Upper lobe of left lung (tissue), 6 donors: ENCODE measurements around the gene DGKI. TPM values are rescaled to one million over a fixed set of nuclear protein-coding genes. Genes with fewer than 3 reads are reported as not detected.
"Not testable (repeated sequence)": the region's sequence is repeated elsewhere in the genome, so short reads cannot be mapped to it uniquely, and the experiment has no call there.

Experiments
- ATAC-seq, 2 donors: fragments of 200-7000 bp; cut with Tn5 transposase; one replicate each; pipeline ENCODE4 v1.9.1; 2022; ENCODE audit warnings: mild to moderate bottlenecking in 2 of 2, moderate library complexity in 2 of 2; ENCODE audit not compliant: low FRiP score in 2 of 2
- DNase-seq, 2 donors: peaks; one replicate each; pipeline ENCODE4 v3.0.0-alpha.2; 2019 to 2020
- H3K27ac ChIP-seq, 4 donors: fragments of 200-600 bp; sonication (generic); one replicate each; pipeline ENCODE4 v1.5.1; 2016 to 2019
- H3K27me3 ChIP-seq, 4 donors: fragments of 200-600 bp; sonication (generic); one replicate each; pipeline ENCODE4 v1.5.1; 2017 to 2019
- H3K36me3 ChIP-seq, 4 donors: fragments of 200-600 bp; sonication (generic); one replicate each; pipeline ENCODE4 v1.5.1; 2016 to 2019
- H3K4me1 ChIP-seq, 4 donors: fragments of 200-600 bp; sonication (generic); one replicate each; pipeline ENCODE4 v1.5.1; 2018 to 2019
- H3K4me3 ChIP-seq, 4 donors: fragments of 200-600 bp; sonication (generic); one replicate each; pipeline ENCODE4 v1.5.1; 2017 to 2019; ENCODE audit warnings: mild to moderate bottlenecking in 2 of 4, moderate library complexity in 1 of 4
- H3K9me3 ChIP-seq, 4 donors: fragments of 200-600 bp; sonication (generic); one replicate each; pipeline ENCODE4 v1.5.1; 2018 to 2019
- EP300 ChIP-seq, 4 donors: sonication (generic); formaldehyde crosslinking; IDR thresholded peaks; one replicate each; pipeline ENCODE4 v1.5.1; 2017; ENCODE audit warnings: antibody characterized with exemption in 4 of 4, control low read depth in 2 of 4
- POLR2A ChIP-seq, 4 donors: fragments of 450-650 bp; IDR thresholded peaks; one replicate each; pipeline ENCODE4 v1.5.1; 2016 to 2017; ENCODE audit warnings: antibody characterized with exemption in 4 of 4, mild to moderate bottlenecking in 2 of 4
- POLR2AphosphoS5 ChIP-seq, 2 donors: sonication (generic); formaldehyde crosslinking; IDR thresholded peaks; one replicate each; pipeline ENCODE4 v1.5.1; 2017; ENCODE audit warnings: antibody characterized with exemption in 2 of 2
- WGBS, 2 donors: methylation state at CpG; one replicate each; pipeline ENCODE4 v1.1.5; 2017 to 2018; 5-methylcytosine and 5-hydroxymethylcytosine counted together
- total RNA-seq, 6 donors: library from RNA; depleted of rRNA in 4 of 6; stranded (reverse); fragments of >200 nt in 4 of 6; gene quantifications; one replicate each; pipeline versions ENCODE4 v1.1.0 to v1.2.1, GENCODE V29; 2016 to 2021
- TF ChIP-seq, protein P1 (sequence below), 6 experiments: fragments of 450-650 bp in 4 of 6; fragments of 200-600 bp in 2 of 6; sonication (generic) in 2 of 6; IDR thresholded peaks; one replicate each; pipeline ENCODE4 v1.5.1; 2016 to 2019; ENCODE audit warnings: antibody characterized with exemption in 6 of 6
- donor health status: DM: no; HTN: no; CAD: no; lungs with moderate emphysema.
- donor health status: DM: no; HTN: yes; CAD: no; lungs with severe emphysema.

DGKI gene
- total RNA-seq, 6 donors from 2014 or later, result under 0.01 to 4.5 (median 0.34) TPM; not detected in 1

DNA sequence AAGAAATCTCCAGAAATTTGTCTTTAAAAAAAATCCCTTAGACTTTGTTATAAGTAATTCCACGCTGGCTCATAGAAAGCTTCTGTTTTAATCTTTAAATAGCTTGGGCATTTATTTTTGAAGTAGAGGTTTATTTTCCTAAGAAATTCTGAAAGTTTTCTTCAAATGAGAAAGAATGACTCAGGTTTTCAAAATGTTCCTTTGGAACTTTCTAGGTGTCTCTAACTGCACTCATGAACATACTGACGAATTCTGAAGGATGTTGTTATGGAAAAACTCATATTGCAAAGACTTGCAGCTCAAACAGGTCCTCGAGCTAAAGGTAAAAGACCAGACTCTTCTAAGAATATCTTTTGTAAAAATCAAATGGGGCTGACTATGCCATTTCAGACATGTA, 10.7 kb downstream of the DGKI start:
- H3K27me3 ChIP-seq, result no peaks in the 10 kb centered on the region
- no peak for DNase-seq
- H3K36me3 ChIP-seq, result no peaks in the 10 kb centered on the region
- TF ChIP-seq POLR2AphosphoS5 (IDR thresholded peaks at IDR 0.05) (no peak), EP300 (IDR thresholded peaks at IDR 0.05) (no peak), POLR2A (IDR thresholded peaks at IDR 0.05) (no peak)
- TF ChIP-seq, protein P1, sequence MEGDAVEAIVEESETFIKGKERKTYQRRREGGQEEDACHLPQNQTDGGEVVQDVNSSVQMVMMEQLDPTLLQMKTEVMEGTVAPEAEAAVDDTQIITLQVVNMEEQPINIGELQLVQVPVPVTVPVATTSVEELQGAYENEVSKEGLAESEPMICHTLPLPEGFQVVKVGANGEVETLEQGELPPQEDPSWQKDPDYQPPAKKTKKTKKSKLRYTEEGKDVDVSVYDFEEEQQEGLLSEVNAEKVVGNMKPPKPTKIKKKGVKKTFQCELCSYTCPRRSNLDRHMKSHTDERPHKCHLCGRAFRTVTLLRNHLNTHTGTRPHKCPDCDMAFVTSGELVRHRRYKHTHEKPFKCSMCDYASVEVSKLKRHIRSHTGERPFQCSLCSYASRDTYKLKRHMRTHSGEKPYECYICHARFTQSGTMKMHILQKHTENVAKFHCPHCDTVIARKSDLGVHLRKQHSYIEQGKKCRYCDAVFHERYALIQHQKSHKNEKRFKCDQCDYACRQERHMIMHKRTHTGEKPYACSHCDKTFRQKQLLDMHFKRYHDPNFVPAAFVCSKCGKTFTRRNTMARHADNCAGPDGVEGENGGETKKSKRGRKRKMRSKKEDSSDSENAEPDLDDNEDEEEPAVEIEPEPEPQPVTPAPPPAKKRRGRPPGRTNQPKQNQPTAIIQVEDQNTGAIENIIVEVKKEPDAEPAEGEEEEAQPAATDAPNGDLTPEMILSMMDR (IDR thresholded peaks at IDR 0.05), result no peak
- no peak overlapping the region for H3K27ac ChIP-seq
- WGBS, 2 donors, result 87 to 90% methylated on average over 3 of the region's 3 CpGs
- H3K4me3 ChIP-seq, result no peak overlapping the region
- ATAC-seq, result no peak
- H3K9me3 ChIP-seq, result peaks cover 2 to 19% (median 14%) of the 10 kb centered on the region in 4 donors
- H3K4me1 ChIP-seq, result no peaks in the 10 kb centered on the region

DNA sequence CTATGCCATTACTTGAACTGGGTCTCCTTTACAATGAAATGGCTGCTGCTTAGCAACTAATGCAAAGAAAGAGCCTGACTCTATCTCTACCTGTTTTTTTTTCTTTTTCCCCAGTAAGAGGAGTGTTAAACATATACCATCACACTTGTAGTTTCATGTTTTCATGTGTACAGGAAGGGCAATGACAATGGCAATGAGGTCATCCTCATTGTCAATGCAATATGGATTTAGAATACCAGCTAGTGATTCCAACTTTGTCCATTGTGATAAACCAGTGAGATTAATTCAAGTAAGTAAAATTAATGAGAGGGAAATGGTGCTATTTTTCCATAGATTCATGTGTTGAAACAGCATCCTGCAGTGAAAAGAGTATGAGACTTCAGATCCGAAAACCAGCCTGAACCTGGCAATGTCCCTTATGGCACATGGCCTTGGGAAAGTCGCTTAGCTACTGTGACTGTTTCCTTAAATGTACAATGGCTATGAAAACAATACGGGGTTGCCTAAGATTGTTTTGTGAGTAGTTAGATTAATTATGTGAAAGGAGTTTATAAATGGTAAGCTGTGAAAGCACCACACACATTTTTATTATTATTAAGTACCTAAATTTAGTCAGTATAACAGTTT, 11.2 kb downstream of the DGKI start:
- no peak for TF ChIP-seq EP300 (IDR thresholded peaks at IDR 0.05)
- TF ChIP-seq, protein P1 (IDR thresholded peaks at IDR 0.05), result no peak
- TF ChIP-seq POLR2A (IDR thresholded peaks at IDR 0.05), result no peak
- WGBS, 2 donors, result 58 to 70% methylated on average over 3 of the region's 3 CpGs

DNA sequence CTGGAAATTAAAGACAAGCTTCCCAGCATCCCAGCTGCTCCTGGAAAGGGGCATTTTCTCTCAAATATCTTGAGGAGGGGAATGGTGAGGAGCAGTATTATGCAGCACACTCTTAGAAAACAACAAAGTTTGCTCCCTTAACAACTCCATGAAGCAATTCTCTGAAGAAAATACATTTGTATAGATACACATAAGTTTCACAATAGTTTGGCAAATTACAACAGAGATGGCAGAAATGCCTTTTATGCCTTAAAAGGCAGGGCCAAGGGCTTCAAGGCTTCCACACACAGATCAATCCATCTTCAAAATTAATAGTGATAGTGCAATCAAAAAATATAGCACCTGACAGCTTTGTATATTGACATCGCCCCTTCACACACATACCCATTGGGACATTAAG, 12.2 kb downstream of the DGKI start:
- TF ChIP-seq, protein P1 (IDR thresholded peaks at IDR 0.05), result no peak
- TF ChIP-seq EP300 (IDR thresholded peaks at IDR 0.05) (no peak), POLR2AphosphoS5 (IDR thresholded peaks at IDR 0.05) (no peak), POLR2A (IDR thresholded peaks at IDR 0.05) (no peak)
- Histone ChIP-seq H3K4me3 (no peak overlapping the region), H3K27me3 (no peaks in the 10 kb centered on the region), H3K27ac (no peak overlapping the region), H3K4me1 (no peaks in the 10 kb centered on the region), H3K9me3 (peaks cover 2 to 19% (median 14%) of the 10 kb centered on the region in 4 donors), H3K36me3 (no peaks in the 10 kb centered on the region)
- ATAC-seq (no peak), DNase-seq (no peak)
- WGBS, 2 donors, result 97 to 100% methylated on average over 1 of the region's 1 CpG

More for the DNA sequence above, 11.2 kb downstream of the DGKI start:
- ATAC-seq (no peak), DNase-seq (no peak)
- Histone ChIP-seq H3K27ac (no peak overlapping the region), H3K4me1 (no peaks in the 10 kb centered on the region), H3K27me3 (no peaks in the 10 kb centered on the region), H3K4me3 (no peak overlapping the region), H3K9me3 (peaks cover 2 to 19% (median 14%) of the 10 kb centered on the region in 4 donors), H3K36me3 (no peaks in the 10 kb centered on the region)

DNA sequence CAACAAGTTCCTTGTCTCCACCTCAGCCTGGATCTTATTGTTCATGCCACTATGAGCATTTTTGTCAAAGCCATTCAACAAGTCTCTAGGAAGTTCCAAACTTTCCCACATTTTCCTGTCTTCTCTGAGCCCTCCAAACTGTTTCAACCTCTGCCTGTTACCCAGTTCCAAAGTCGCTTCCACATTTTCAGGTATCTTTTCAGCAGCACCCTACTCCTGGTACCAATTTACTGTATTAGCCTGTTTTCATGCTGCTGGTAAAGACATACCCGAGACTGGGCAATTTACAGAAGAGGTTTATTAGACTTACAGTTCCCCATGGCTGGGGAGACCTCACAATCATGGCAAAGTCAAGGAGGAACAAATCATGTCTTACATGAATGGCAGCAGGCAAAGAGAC, 13.8 kb downstream of the DGKI start:
- 85 to 88% methylated on average over 2 of the region's 2 CpGs for WGBS, 2 donors
- not testable (repeated sequence) for H3K4me1 ChIP-seq, H3K27ac ChIP-seq, ATAC-seq, DNase-seq, H3K27me3 ChIP-seq, H3K36me3 ChIP-seq, H3K4me3 ChIP-seq
- H3K9me3 ChIP-seq, result peaks cover 2 to 19% (median 14%) of the 10 kb centered on the region in 4 donors

DNA sequence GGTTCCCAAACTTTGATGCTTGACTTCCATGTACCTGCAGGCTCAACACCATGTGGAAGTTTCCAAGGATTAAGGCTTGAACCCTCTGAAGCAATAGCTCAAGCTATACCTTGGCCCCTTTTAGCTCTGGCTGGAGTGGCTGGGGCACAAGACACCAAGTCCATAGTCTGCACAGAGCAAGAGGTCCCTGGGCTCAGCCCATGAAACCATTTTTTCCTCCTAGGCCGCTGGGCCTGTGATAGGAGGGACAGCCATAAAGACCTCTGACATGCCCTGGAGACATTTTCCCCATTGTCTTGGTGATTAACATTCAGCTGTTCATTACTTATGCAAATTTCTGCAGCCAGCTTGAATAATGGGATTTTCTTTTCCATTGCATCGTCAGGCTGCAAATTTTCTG, 14.4 kb downstream of the DGKI start:
- DNase-seq, result no peak
- no peaks in the 10 kb centered on the region for H3K27me3 ChIP-seq
- WGBS, 2 donors, result 94 to 100% methylated on average over 2 of the region's 2 CpGs
- H3K36me3 ChIP-seq, result no peaks in the 10 kb centered on the region
- no peak overlapping the region for H3K27ac ChIP-seq
- H3K9me3 ChIP-seq, result peaks cover 2 to 19% (median 14%) of the 10 kb centered on the region in 4 donors
- H3K4me1 ChIP-seq, result no peaks in the 10 kb centered on the region
- H3K4me3 ChIP-seq, result no peak overlapping the region
- TF ChIP-seq EP300 (IDR thresholded peaks at IDR 0.05), result no peak
- TF ChIP-seq, protein P1 (IDR thresholded peaks at IDR 0.05), result no peak
- no peak for TF ChIP-seq POLR2A (IDR thresholded peaks at IDR 0.05)
- no peak for TF ChIP-seq POLR2AphosphoS5 (IDR thresholded peaks at IDR 0.05)
- no peak for ATAC-seq

DNA sequence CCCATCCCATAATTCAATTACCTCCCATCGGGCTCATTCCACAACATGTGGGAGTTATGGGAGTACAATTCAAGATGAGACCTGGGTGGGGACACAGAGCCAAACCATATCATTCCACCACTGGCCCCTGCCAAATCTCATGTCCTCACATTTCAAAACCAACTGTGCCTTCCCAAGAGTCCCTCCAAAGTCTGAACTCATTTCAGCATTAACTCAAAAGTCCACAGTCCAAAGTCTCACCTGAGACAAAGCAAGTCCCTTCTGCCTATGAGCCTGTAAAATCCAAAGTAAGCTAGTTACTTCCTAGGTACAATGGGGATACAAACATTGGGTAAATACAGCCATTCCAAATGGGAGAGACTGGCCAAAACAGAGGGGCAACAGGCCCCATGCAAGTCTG, 15.2 kb downstream of the DGKI start:
- not testable (repeated sequence) for H3K36me3 ChIP-seq, H3K4me1 ChIP-seq, DNase-seq, H3K27me3 ChIP-seq, ATAC-seq, H3K4me3 ChIP-seq, H3K27ac ChIP-seq
- 83 to 100% methylated on average over 1 of the region's 1 CpG for WGBS, 2 donors
- peaks cover 2 to 19% (median 14%) of the 10 kb centered on the region in 4 donors for H3K9me3 ChIP-seq
